Ectodermal cell (in vitro differentiated cells): Measurements from ENCODE around the gene CEP78.
"Not testable (repeated sequence)": the region's sequence is repeated elsewhere in the genome, so short reads cannot be mapped to it uniquely, and the experiment has no call there.

Source experiments
- H3K27ac ChIP-seq: 2 replicates; pipeline ENCODE4 v1.7.0; 2013; ENCODE audit warnings: mild to moderate bottlenecking, low read depth, low read length; ENCODE audit not compliant: insufficient read depth, poor library complexity, severe bottlenecking
- H3K27me3 ChIP-seq: 2 replicates; pipeline ENCODE4 v1.7.0; 2013; ENCODE audit warnings: mild to moderate bottlenecking, low read length; ENCODE audit not compliant: insufficient read depth, control insufficient read depth, poor library complexity, severe bottlenecking
- H3K36me3 ChIP-seq: one replicate; pipeline ENCODE4 v1.7.0; 2013; ENCODE audit warnings: low read length; ENCODE audit not compliant: control insufficient read depth, insufficient read depth
- H3K4me1 ChIP-seq: one replicate; pipeline ENCODE4 v1.7.0; 2013; ENCODE audit warnings: low read length; ENCODE audit not compliant: control insufficient read depth, insufficient read depth
- H3K4me3 ChIP-seq: 2 replicates; pipeline ENCODE4 v1.7.0; 2013; ENCODE audit warnings: low read depth, low read length, control low read depth; ENCODE audit not compliant: insufficient read depth
- H3K9me3 ChIP-seq: 2 replicates; pipeline ENCODE4 v1.7.0; 2013; ENCODE audit warnings: mild to moderate bottlenecking, low read length, moderate library complexity; ENCODE audit not compliant: control insufficient read depth
- WGBS, 2 experiments: methylation state at CpG; one replicate each; pipeline ENCODE4 v1.1.7; 2013; ENCODE audit warnings: missing lambda C conversion rate in 2 of 2; 5-methylcytosine and 5-hydroxymethylcytosine counted together

The CEP78 gene

GRCh38 chr9:78207901-78208300, 28.0 kb upstream of the CEP78 start:
- Histone ChIP-seq H3K27ac (no peak overlapping the region), H3K36me3 (no peaks in the 10 kb centered on the region), H3K9me3 (no peaks in the 10 kb centered on the region), H3K4me3 (no peak overlapping the region), H3K4me1 (no peaks in the 10 kb centered on the region), H3K27me3 (no peaks in the 10 kb centered on the region)
- WGBS, 2 experiments, result 93 to 100% methylated on average over 4 of the region's 4 CpGs

- no peaks in the 10 kb centered on the region for H3K27me3 ChIP-seq
- H3K4me1 ChIP-seq, result no peaks in the 10 kb centered on the region
- H3K4me3 ChIP-seq, result no peak overlapping the region
- WGBS, 2 experiments, result 88 to 93% methylated on average over 4 to 5 of the region's 7 CpGs
- no peaks in the 10 kb centered on the region for H3K9me3 ChIP-seq
- H3K36me3 ChIP-seq, result no peaks in the 10 kb centered on the region
- H3K27ac ChIP-seq, result no peak overlapping the region
Measured at GRCh38 chr9:78209127-78209526, 26.7 kb upstream of the CEP78 start.

GRCh38 chr9:78210841-78211301, 25.0 kb upstream of the CEP78 start:
- Histone ChIP-seq H3K4me1 (no peaks in the 10 kb centered on the region), H3K4me3 (no peak overlapping the region), H3K9me3 (no peaks in the 10 kb centered on the region), H3K36me3 (no peaks in the 10 kb centered on the region), H3K27me3 (no peaks in the 10 kb centered on the region), H3K27ac (no peak overlapping the region)
- WGBS, 2 experiments, result 90 to 93% methylated on average over 4 of the region's 4 CpGs

GRCh38 chr9:78212868-78213267, 23.0 kb upstream of the CEP78 start:
- Histone ChIP-seq H3K27me3 (no peaks in the 10 kb centered on the region), H3K4me1 (no peaks in the 10 kb centered on the region), H3K36me3 (no peaks in the 10 kb centered on the region), H3K27ac (no peak overlapping the region), H3K9me3 (no peaks in the 10 kb centered on the region), H3K4me3 (no peak overlapping the region)

- Histone ChIP-seq H3K4me1 (no peaks in the 10 kb centered on the region), H3K4me3 (no peak overlapping the region), H3K27me3 (no peaks in the 10 kb centered on the region), H3K36me3 (no peaks in the 10 kb centered on the region), H3K27ac (no peak overlapping the region), H3K9me3 (no peaks in the 10 kb centered on the region)
- WGBS, 2 experiments, result 66 to 67% methylated on average over 4 of the region's 4 CpGs
Measured at GRCh38 chr9:78213712-78214111, 22.2 kb upstream of the CEP78 start.

- Histone ChIP-seq H3K27ac (no peak overlapping the region), H3K4me1 (no peaks in the 10 kb centered on the region), H3K4me3 (no peak overlapping the region), H3K9me3 (no peaks in the 10 kb centered on the region), H3K27me3 (no peaks in the 10 kb centered on the region), H3K36me3 (no peaks in the 10 kb centered on the region)
- WGBS, 2 experiments, result no CpG with 5 or more reads among the region's 1 CpG
Measured at GRCh38 chr9:78214492-78214891, 21.4 kb upstream of the CEP78 start.

- Histone ChIP-seq H3K4me3 (no peak overlapping the region), H3K36me3 (no peaks in the 10 kb centered on the region), H3K4me1 (no peaks in the 10 kb centered on the region), H3K27me3 (no peaks in the 10 kb centered on the region), H3K27ac (no peak overlapping the region), H3K9me3 (no peaks in the 10 kb centered on the region)
- WGBS, 2 experiments, result 91 to 92% methylated on average over 2 of the region's 2 CpGs
Measured at GRCh38 chr9:78215706-78216105, 20.2 kb upstream of the CEP78 start.

GRCh38 chr9:78218890-78219289, 17.0 kb upstream of the CEP78 start:
- WGBS, 2 experiments, result 92 to 95% methylated on average over 11 to 13 of the region's 13 CpGs
- no peak overlapping the region for H3K4me3 ChIP-seq
- no peaks in the 10 kb centered on the region for H3K27me3 ChIP-seq
- H3K4me1 ChIP-seq, result no peaks in the 10 kb centered on the region
- no peaks in the 10 kb centered on the region for H3K9me3 ChIP-seq
- no peaks in the 10 kb centered on the region for H3K36me3 ChIP-seq
- no peak overlapping the region for H3K27ac ChIP-seq

- Histone ChIP-seq H3K36me3 (no peaks in the 10 kb centered on the region), H3K9me3 (no peaks in the 10 kb centered on the region), H3K4me1 (no peaks in the 10 kb centered on the region), H3K27ac (no peak overlapping the region), H3K27me3 (no peaks in the 10 kb centered on the region), H3K4me3 (no peak overlapping the region)
- 94 to 95% methylated on average over 2 of the region's 2 CpGs for WGBS, 2 experiments
Measured at GRCh38 chr9:78221425-78221824, 14.4 kb upstream of the CEP78 start.

GRCh38 chr9:78221841-78222240, 14.0 kb upstream of the CEP78 start:
- not testable (repeated sequence) for H3K4me3 ChIP-seq, H3K27ac ChIP-seq, H3K27me3 ChIP-seq, H3K9me3 ChIP-seq, H3K36me3 ChIP-seq, H3K4me1 ChIP-seq
- 92 to 93% methylated on average over 3 of the region's 3 CpGs for WGBS, 2 experiments

GRCh38 chr9:78230761-78231160, 5.1 kb upstream of the CEP78 start:
- WGBS, 2 experiments, result 75 to 78% methylated on average over 3 of the region's 3 CpGs
- no peaks in the 10 kb centered on the region for H3K4me1 ChIP-seq
- H3K9me3 ChIP-seq, result no peaks in the 10 kb centered on the region
- H3K27me3 ChIP-seq, result no peaks in the 10 kb centered on the region
- H3K4me3 ChIP-seq, result no peak overlapping the region
- H3K36me3 ChIP-seq, result no peaks in the 10 kb centered on the region
- H3K27ac ChIP-seq, result no peak overlapping the region
